Loucy (cell line): ENCODE results near the gene BEST1.

Experiments used
- CTCF ChIP-seq: fragments of 200-600 bp; sonication (generic); conservative IDR thresholded peaks from 2 replicates; pipeline ENCODE4 v1.5.1; 2014; ENCODE audit warnings: mild to moderate bottlenecking, antibody characterized with exemption, low read length
- EZH2phosphoT487 ChIP-seq: fragments of 200-600 bp; IDR thresholded peaks from 2 replicates; pipeline ENCODE4 v1.6.1; 2018; ENCODE audit warnings: antibody characterized with exemption, mild to moderate bottlenecking, moderate library complexity, borderline replicate concordance

GRCh38 chr11:61930933-61931332 is 19.2 kb upstream of the BEST1 start:
- TF ChIP-seq EZH2phosphoT487 (no peak), CTCF (no peak)
